Progenitor cell of endocrine pancreas (in vitro differentiated cells): Measurements from ENCODE around the gene EVI5L. TPM values are rescaled to one million over a fixed set of nuclear protein-coding genes. Genes with fewer than 3 reads are reported as not detected.

Experiments
- DNase-seq: peaks from one replicate; pipeline ENCODE4 v3.0.0; 2021; ENCODE audit warnings: low spot score; ENCODE audit not compliant: unreplicated experiment
- H3K27ac Mint-ChIP-seq: 2 replicates; pipeline ENCODE4 v1.8.0; 2021; ENCODE audit warnings: mild to moderate bottlenecking, moderate library complexity, mixed read lengths
- H3K27me3 Mint-ChIP-seq: 2 replicates; pipeline ENCODE4 v1.8.0; 2021; ENCODE audit warnings: mixed read lengths
- H3K36me3 Mint-ChIP-seq: 2 replicates; pipeline ENCODE4 v1.8.0; 2022; ENCODE audit warnings: mixed read lengths; ENCODE audit not compliant: insufficient read depth
- H3K4me1 Mint-ChIP-seq: 2 replicates; pipeline ENCODE4 v1.8.0; 2021; ENCODE audit warnings: low read depth, mixed read lengths
- H3K4me3 Mint-ChIP-seq: 2 replicates; pipeline ENCODE4 v1.8.0; 2021; ENCODE audit warnings: low read depth, mild to moderate bottlenecking, moderate library complexity, mixed read lengths
- H3K9me3 Mint-ChIP-seq: 2 replicates; pipeline ENCODE4 v1.8.0; 2021; ENCODE audit warnings: low read depth, mixed read lengths
- total RNA-seq: library from RNA; stranded (reverse); gene quantifications from 2 replicates; pipeline ENCODE4 v1.2.1, GENCODE V29; 2021
- TF ChIP-seq, protein P1 (sequence below): fragments of 200-600 bp; sonication (generic); IDR thresholded peaks from one replicate; pipeline ENCODE4 v1.5.0; 2021; ENCODE audit warnings: antibody characterized with exemption, mild to moderate bottlenecking; ENCODE audit not compliant: unreplicated experiment

EVI5L gene
- total RNA-seq, 1 donor from 2014 or later: 16.2 TPM

DNA sequence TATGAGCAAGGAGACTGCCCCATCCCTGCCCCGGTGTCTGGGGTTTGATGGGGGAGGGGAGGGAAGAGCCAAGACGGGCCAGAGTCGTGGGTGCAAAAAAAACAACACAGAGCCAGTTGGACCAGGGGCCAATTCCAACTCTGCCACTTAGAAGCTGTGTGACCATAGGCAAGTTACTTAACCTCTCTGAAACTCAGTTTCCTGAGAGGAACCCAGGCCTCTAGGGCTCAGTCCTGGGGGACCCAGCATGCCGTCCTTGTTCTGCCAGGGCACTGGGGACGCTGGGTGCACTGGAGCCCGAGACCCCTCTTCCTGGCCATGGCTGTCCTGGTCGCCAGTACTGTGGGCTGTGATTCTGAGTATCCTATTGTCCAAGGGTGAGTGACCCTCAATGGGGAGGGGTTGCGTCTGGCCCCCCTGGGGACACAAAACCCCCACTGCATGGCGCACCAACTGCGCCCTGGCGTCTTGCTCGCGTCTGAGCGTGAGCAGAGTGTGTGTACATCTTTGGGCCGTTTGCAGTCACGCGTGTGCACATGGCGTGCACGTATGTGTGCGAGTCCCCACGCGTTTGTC lies 42.3 kb upstream of the EVI5L start:
- no peak overlapping the region for H3K4me3 Mint-ChIP-seq
- H3K4me1 Mint-ChIP-seq: peaks cover 3% of the 10 kb centered on the region

DNA sequence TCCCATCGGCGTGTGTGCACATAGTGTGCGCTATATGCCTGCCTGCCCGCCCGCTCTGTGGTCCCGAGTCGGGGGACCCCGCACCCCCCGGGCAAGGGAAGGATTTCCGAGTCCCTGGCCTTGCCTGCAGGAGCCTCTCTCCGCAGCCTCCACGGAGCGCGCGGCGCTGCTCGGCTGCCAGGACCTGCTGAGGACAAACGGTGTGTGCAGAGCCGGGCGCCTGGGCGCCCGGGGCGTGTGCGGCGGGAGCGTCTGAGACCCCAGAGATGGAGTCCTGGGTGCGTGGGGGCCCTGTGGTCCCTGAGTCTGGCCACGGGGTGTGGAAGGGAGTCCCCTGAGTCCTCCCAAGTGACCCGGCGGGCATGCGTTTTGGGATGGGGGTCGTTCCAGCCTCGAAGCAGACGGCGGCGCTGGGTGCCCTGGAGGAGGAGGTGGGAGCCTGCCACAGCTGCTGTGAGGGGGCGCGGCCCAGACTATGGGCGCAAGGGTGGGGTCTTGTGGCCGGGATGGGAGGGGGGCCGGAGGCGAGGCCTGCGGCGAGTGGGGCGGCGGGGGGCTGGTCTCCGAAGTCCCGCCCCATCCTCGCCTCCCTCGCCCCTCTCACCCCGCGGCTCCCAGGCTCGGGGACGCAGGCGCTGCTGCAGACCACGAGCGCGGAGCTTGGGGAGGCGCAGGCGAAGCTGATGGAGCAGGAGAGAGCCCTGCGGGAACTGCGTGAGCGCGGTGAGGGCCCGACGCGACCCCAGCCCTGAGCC lies 41.7 kb upstream of the EVI5L start:
- peaks cover 77% of the 10 kb centered on the region for H3K27me3 Mint-ChIP-seq
- H3K36me3 Mint-ChIP-seq: no peaks in the 10 kb centered on the region
- DNase-seq: no peak
- H3K27ac Mint-ChIP-seq: no peak overlapping the region
- no peaks in the 10 kb centered on the region for H3K9me3 Mint-ChIP-seq
- no peak overlapping the region for H3K4me3 Mint-ChIP-seq
- TF ChIP-seq, protein P1, sequence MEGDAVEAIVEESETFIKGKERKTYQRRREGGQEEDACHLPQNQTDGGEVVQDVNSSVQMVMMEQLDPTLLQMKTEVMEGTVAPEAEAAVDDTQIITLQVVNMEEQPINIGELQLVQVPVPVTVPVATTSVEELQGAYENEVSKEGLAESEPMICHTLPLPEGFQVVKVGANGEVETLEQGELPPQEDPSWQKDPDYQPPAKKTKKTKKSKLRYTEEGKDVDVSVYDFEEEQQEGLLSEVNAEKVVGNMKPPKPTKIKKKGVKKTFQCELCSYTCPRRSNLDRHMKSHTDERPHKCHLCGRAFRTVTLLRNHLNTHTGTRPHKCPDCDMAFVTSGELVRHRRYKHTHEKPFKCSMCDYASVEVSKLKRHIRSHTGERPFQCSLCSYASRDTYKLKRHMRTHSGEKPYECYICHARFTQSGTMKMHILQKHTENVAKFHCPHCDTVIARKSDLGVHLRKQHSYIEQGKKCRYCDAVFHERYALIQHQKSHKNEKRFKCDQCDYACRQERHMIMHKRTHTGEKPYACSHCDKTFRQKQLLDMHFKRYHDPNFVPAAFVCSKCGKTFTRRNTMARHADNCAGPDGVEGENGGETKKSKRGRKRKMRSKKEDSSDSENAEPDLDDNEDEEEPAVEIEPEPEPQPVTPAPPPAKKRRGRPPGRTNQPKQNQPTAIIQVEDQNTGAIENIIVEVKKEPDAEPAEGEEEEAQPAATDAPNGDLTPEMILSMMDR: no peak
- H3K4me1 Mint-ChIP-seq: peaks cover 3% of the 10 kb centered on the region

More for the DNA sequence above, 42.3 kb upstream of the EVI5L start:
- H3K27me3 Mint-ChIP-seq: peaks cover 82% of the 10 kb centered on the region
- no peaks in the 10 kb centered on the region for H3K36me3 Mint-ChIP-seq
- H3K27ac Mint-ChIP-seq: no peak overlapping the region
- TF ChIP-seq, protein P1: no peak
- no peak for DNase-seq
- H3K9me3 Mint-ChIP-seq: no peaks in the 10 kb centered on the region

DNA sequence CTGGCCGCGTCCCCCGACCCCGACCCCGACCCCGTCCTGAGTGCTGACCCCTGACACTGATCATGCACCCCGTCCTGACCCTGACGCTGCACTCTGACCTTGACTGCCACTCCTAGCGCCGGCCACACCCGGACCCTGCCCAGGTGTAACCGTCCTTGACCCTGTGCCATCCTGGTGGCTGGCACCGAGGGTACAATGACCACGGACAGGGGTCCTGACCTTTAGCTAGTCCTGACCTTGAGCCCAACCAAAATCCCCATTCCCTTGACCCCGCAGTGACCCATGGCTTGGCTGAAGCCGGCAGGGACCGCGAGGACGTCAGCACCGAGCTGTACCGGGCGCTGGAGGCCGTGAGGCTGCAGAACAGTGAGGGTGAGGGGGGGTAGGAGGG lies 41.1 kb upstream of the EVI5L start:
- Mint-ChIP-seq H3K36me3 (no peaks in the 10 kb centered on the region), H3K4me3 (no peak overlapping the region), H3K4me1 (peaks cover 3% of the 10 kb centered on the region), H3K9me3 (no peaks in the 10 kb centered on the region), H3K27me3 (peaks cover 74% of the 10 kb centered on the region), H3K27ac (peak overlapping the region; percentile 37)
- TF ChIP-seq, protein P1: no peak
- DNase-seq: no peak

DNA sequence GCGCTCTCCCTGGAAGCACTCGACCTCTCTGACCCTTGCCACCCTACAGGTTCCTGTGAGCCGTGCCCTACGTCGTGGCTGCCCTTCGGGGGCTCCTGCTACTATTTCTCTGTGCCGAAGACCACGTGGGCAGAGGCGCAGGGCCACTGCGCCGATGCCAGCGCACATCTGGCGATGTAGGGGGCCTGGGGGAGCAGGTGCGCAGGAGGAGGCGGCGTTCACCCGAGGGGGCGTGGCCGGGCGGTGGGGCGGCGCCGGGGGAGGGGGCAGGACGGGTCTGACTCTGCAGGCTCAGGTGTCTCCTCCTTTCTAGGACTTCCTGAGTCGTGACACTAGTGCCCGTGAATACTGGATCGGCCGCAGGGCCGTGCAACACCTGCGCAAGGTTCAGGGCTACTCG lies 40.6 kb upstream of the EVI5L start:
- Mint-ChIP-seq H3K9me3 (no peaks in the 10 kb centered on the region), H3K27ac (no peak overlapping the region), H3K4me1 (peaks cover 3% of the 10 kb centered on the region), H3K27me3 (peaks cover 73% of the 10 kb centered on the region), H3K36me3 (peaks cover 2% of the 10 kb centered on the region), H3K4me3 (no peak overlapping the region)
- TF ChIP-seq, protein P1: no peak
- DNase-seq: no peak

DNA sequence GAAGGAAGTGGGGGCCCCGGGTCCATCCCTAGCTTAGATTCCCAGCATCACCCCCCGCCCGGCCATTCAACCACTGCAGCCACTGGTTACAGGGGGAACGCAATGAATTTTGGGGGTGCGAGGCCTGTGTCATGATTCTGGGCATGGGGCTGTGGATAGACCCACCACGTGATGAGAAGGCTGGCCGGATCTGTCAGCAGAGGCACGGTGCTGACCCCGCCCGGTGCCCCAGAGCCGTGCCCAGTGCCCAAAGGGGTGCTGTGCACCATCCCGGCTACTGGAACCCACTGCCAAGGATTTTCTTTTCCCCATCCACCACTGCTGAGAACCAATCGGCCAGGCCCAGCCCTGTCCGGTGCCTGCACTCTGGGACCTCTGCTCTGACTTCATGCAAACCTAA lies 39.6 kb upstream of the EVI5L start:
- Mint-ChIP-seq H3K27ac (no peak overlapping the region), H3K4me3 (no peak overlapping the region), H3K9me3 (no peaks in the 10 kb centered on the region), H3K4me1 (peaks cover 3% of the 10 kb centered on the region), H3K27me3 (peaks cover 65% of the 10 kb centered on the region), H3K36me3 (peaks cover 2% of the 10 kb centered on the region)
- TF ChIP-seq, protein P1: no peak
- no peak for DNase-seq
